ENCODE results near the gene POC1B.

POC1B gene

GRCh38 chr12:89494411-89495231, 31.2 kb downstream of the POC1B start:
- DNase-seq (ENCODE audit: low read depth): no peak

GRCh38 chr12:89493670-89494302, 32.1 kb downstream of the POC1B start:
- no peak for DNase-seq (ENCODE audit: low read depth)

- no peak for DNase-seq (ENCODE audit: low read depth)
Measured at GRCh38 chr12:89492883-89493282, 33.0 kb downstream of the POC1B start.

GRCh38 chr12:89490922-89491321, 34.9 kb downstream of the POC1B start:
- no peak for DNase-seq (ENCODE audit: low read depth)

- no peak for DNase-seq (ENCODE audit: low read depth)
Measured at GRCh38 chr12:89486264-89486663, 39.6 kb downstream of the POC1B start.

GRCh38 chr12:89484470-89484869, 41.4 kb downstream of the POC1B start:
- no peak for DNase-seq (ENCODE audit: low read depth)

- no peak for DNase-seq (ENCODE audit: low read depth)
Measured at GRCh38 chr12:89481213-89481914, 44.5 kb downstream of the POC1B start.

- no peak for DNase-seq (ENCODE audit: low read depth)
Measured at GRCh38 chr12:89479982-89480381, 45.9 kb downstream of the POC1B start.

GRCh38 chr12:89477633-89478279, 48.1 kb downstream of the POC1B start:
- no peak for DNase-seq (ENCODE audit: low read depth)

GRCh38 chr12:89476904-89477595, 48.8 kb downstream of the POC1B start:
- DNase-seq (ENCODE audit: low read depth): no peak

GRCh38 chr12:89476232-89476631, 49.6 kb downstream of the POC1B start:
- DNase-seq (ENCODE audit: low read depth): no peak

GRCh38 chr12:89475203-89475990, 50.5 kb downstream of the POC1B start:
- no peak for DNase-seq (ENCODE audit: low read depth)

- no peak for DNase-seq (ENCODE audit: low read depth)
Measured at GRCh38 chr12:89474615-89475014, 51.2 kb downstream of the POC1B start.

GRCh38 chr12:89472508-89472907, 53.3 kb downstream of the POC1B start:
- DNase-seq (ENCODE audit: low read depth): no peak

GRCh38 chr12:89470741-89471509, 54.9 kb downstream of the POC1B start:
- no peak for DNase-seq (ENCODE audit: low read depth)

- no peak for DNase-seq (ENCODE audit: low read depth)
Measured at GRCh38 chr12:89469361-89469760, 56.5 kb downstream of the POC1B start.

GRCh38 chr12:89468648-89469326, 57.1 kb downstream of the POC1B start:
- no peak for DNase-seq (ENCODE audit: low read depth)

- DNase-seq (ENCODE audit: low read depth): no peak
Measured at GRCh38 chr12:89468017-89468416, 57.8 kb downstream of the POC1B start.

GRCh38 chr12:89464974-89465592, 60.8 kb downstream of the POC1B start:
- DNase-seq (ENCODE audit: low read depth): no peak
